ENCODE measurements around the gene LCP2. TPM values are rescaled to one million over a fixed set of nuclear protein-coding genes. Genes with fewer than 3 reads are reported as not detected.

Gene LCP2
- total RNA-seq, 8 experiments from 2014 or later: 0.25 to 3.3 (median 0.64) TPM; not detected in 1

DNA sequence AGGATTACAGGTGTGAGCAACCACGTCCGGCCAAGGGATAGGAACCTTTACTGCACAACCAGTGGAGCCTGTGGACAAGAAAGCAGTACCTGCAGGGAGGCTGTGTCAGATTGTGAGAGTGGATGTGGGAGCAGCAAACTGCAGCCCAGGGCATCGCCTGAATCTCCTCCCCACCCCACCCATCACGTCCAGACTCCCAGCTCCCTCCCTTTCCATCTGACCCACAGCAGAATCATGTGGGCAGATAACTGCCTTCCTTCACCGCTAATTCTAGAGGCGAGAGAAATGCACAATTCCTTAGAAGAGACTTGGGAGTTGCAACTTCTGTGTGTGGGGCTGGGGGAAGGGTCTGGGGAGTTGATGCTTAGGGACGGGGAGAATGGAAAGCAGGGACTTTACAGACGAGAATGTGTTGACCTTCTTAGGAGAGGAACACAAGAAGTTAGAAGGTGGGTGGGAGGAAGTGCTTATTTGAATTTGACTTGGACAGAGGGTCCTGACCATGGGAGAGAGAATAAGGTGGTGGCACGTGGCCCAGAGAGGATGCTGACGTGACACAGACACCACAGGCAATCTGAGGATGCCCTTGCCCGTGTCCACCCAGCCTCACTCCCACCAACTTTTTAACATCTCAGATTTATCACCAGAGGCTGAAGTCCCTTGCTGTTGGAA is 4.5 kb upstream of the LCP2 start:
- peaks cover 8 to 11% of the 10 kb centered on the region in 2 donors for H3K4me1 ChIP-seq (replicated peaks in 1 of 2)
- H3K4me3 ChIP-seq: no peak overlapping the region
- ATAC-seq (replicated peaks in 6 of 8): peak in 1 of 8 experiments; percentile 55
- WGBS, 10 experiments: 20 to 95% (median 88%) methylated on average over 1 to 4 of the region's 11 CpGs; no CpG with 5 or more reads in 5 of the 10 experiments
- in situ Hi-C loops (cut with MboI; ENCODE audit: low pct_unique_long_range_greater_than_20kb in 2 of 9, low sequenced_read_pairs in 9 of 9, unreplicated experiment in 9 of 9): no loop called here
- no peak overlapping the region for H3K27ac ChIP-seq

DNA sequence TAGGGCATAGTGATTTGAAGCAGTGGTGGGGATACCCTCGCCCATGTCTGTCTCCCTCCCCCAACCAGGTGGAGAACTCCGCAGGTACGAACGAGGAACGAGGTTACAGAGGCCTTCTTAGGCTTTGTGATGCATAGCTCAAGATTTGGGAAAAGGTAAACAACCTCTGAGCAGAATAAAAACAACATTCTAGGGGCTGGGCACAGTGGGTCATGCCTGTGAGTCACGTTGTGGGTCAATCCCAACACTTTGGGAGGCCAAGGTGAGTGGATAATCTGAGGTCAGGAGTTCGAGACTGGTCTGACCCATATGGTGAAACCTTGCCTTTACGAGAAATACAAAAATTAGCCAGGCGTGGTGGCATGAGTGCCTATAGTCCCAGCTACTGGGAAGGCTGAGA is 3.6 kb upstream of the LCP2 start:
- Histone ChIP-seq H3K4me3 (no peak overlapping the region), H3K27ac (no peak overlapping the region), H3K4me1 (replicated peaks in 1 of 2) (peaks cover 2 to 9% of the 10 kb centered on the region in 2 donors)
- 0 to 100% (median 71%) methylated on average over 1 to 8 of the region's 9 CpGs; no CpG with 5 or more reads in 2 of the 10 experiments for WGBS, 10 experiments
- ATAC-seq (replicated peaks in 6 of 8): no peak
- in situ Hi-C loops (cut with MboI; ENCODE audit: low pct_unique_long_range_greater_than_20kb in 2 of 9, low sequenced_read_pairs in 9 of 9, unreplicated experiment in 9 of 9): no loop called here

GRCh38 chr5:170300361-170301013 is 2.9 kb upstream of the LCP2 start:
- ATAC-seq (replicated peaks in 6 of 8): no peak
- WGBS, 10 experiments: 30 to 100% (median 100%) methylated on average over 1 to 4 of the region's 7 CpGs; no CpG with 5 or more reads in 4 of the 10 experiments
- H3K27ac ChIP-seq: no peak overlapping the region
- in situ Hi-C loops (cut with MboI; ENCODE audit: low pct_unique_long_range_greater_than_20kb in 2 of 9, low sequenced_read_pairs in 9 of 9, unreplicated experiment in 9 of 9): no loop called here
- peaks cover 2 to 9% of the 10 kb centered on the region in 2 donors for H3K4me1 ChIP-seq (replicated peaks in 1 of 2)
- H3K4me3 ChIP-seq: no peak overlapping the region

DNA sequence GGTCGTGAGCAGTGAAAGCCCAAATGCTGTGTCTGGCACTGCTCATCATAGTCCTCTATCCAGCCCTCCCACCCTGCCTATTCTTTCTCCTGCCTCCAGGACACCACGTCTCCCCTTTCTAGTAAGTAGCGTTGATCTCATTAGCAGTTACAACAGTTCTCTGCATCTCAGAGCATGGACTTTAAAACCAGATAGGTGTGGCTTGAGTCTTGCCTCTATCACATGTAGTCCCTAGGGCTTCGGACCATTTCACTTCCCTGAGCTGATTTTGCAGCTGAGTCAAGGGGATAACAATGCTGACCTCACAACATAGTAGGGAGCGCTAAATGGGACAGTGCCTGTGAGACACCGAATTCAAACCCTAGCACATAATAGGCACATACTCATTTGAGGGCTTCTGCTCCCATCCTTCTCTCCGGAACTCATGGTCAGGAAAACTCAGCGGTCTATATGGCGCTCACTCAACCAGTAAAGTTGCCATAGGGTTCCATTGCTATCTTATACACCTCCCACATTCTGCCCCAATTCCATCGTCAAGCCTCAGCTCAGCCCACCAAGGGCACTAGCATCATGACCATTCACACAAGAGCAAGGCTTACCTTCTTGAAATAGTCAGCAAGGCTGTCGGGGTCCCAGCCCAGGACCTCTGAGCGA is 515 bp downstream of the LCP2 start:
- in situ Hi-C loops (cut with MboI; ENCODE audit: low pct_unique_long_range_greater_than_20kb in 2 of 9, low sequenced_read_pairs in 9 of 9, unreplicated experiment in 9 of 9): no loop called here
- peaks cover 0 to 2% of the 10 kb centered on the region in 2 donors for H3K4me1 ChIP-seq (replicated peaks in 1 of 2)
- ATAC-seq (replicated peaks in 6 of 8): no peak
- H3K27ac ChIP-seq: no peak overlapping the region
- H3K4me3 ChIP-seq: no peak overlapping the region
- WGBS, 10 experiments: 33 to 94% (median 80%) methylated on average over 1 to 8 of the region's 12 CpGs; no CpG with 5 or more reads in 1 of the 10 experiments

DNA sequence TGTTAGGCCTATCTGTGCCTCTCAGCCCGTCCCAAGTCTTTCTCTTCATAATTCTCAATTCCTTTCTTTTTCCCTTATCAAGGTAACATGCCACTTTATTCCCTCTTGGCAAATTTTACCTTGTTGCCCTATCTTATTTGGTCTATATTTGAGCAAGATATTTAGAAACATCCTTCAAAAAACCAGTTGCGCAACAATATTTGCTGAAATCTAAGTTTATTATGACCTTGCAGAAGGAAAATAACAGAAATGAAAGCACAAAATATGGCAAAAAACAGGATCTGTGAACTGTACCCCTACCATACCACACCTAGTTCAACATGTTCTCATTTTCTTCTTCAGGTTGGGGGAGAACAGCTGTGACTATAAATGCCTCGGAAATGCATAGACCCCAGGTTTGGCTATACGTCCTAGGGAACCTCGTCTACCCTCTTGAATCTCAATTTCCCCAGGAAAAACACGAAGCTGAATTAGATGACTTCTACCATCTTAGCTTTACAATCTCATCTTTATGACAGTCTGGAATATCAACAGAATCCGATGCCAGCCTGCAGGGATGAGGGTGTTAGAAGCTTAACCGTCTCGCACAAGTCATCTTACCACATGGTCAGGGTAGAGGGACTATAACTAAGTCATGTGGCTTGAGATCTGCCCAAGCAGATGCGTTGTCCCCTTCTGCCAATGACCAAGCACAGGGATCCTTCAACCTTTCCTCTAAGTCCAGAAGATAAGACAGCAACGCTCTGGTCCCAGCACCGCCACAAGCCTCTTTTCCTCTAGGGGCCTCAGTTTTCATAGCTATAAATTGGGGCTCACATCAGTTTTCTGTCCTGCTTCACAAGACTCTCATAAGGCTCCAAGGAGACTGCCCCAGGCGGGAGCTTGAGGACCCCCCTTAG is 1.3 kb downstream of the LCP2 start:
- no peak for ATAC-seq (replicated peaks in 6 of 8)
- 47 to 97% (median 82%) methylated on average over 2 to 11 of the region's 13 CpGs for WGBS, 10 experiments
- Histone ChIP-seq H3K4me3 (no peak overlapping the region), H3K27ac (no peak overlapping the region), H3K4me1 (replicated peaks in 1 of 2) (peaks cover 0 to 2% of the 10 kb centered on the region in 2 donors)
- in situ Hi-C loops (cut with MboI; ENCODE audit: low pct_unique_long_range_greater_than_20kb in 2 of 9, low sequenced_read_pairs in 9 of 9, unreplicated experiment in 9 of 9): no loop called here

DNA sequence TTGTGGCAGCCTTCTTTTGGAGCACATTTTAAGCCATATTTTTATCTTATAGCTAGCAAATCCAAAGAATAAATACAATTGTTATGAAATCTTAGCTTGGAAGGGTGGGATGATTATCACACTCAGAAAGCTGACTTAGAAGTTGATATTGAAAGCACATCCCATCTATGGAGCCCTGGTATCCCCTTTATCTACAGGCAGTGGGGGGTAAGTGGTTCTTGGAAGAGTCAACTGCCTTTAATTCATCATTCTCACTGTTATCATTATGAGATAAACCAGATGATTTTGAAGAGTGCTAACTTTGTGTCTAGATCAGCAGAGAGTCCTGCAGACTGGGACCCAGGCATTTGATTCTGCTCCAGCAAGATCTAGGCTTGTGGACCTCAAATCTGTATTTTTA is 3.0 kb downstream of the LCP2 start:
- Histone ChIP-seq H3K27ac (no peak overlapping the region), H3K4me1 (replicated peaks in 1 of 2) (peaks cover 0 to 2% of the 10 kb centered on the region in 2 donors), H3K4me3 (no peak overlapping the region)
- in situ Hi-C loops (cut with MboI; ENCODE audit: low pct_unique_long_range_greater_than_20kb in 2 of 9, low sequenced_read_pairs in 9 of 9, unreplicated experiment in 9 of 9): no loop called here
- ATAC-seq (replicated peaks in 6 of 8): no peak

- no peak overlapping the region for H3K4me3 ChIP-seq
- in situ Hi-C loops (cut with MboI; ENCODE audit: low pct_unique_long_range_greater_than_20kb in 2 of 9, low sequenced_read_pairs in 9 of 9, unreplicated experiment in 9 of 9): no loop called here
- H3K27ac ChIP-seq: no peak overlapping the region
- WGBS, 10 experiments: 11 to 100% (median 76%) methylated on average over 2 to 3 of the region's 3 CpGs; no CpG with 5 or more reads in 1 of the 10 experiments
- no peak for ATAC-seq (replicated peaks in 6 of 8)
- no peaks in the 10 kb centered on the region for H3K4me1 ChIP-seq (replicated peaks in 1 of 2)
Observed at GRCh38 chr5:170294057-170294456, 3.5 kb downstream of the LCP2 start.

DNA sequence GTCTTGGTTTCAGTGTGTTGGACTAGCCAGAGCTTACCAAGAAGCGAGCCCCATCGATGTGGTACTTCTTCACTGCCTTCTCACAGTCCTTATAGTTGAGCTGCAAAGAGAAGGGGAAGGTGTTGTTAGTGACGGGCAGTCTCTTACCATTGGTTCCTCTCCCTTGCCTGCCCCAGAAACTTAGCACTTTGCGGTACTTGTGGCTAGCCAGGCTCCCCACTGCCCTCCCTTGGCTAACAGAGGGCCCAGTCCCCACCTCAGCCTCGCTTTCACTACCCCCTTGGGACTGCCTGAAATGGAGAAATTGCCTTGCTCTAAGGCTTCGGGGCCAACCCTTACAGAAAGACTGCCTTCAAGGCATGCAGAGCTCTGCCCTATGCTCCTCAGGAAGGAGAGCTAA is 4.3 kb downstream of the LCP2 start:
- ATAC-seq (replicated peaks in 6 of 8): no peak
- H3K4me1 ChIP-seq (replicated peaks in 1 of 2): no peaks in the 10 kb centered on the region
- no peak overlapping the region for H3K27ac ChIP-seq
- WGBS, 10 experiments: 13 to 92% (median 70%) methylated on average over 1 to 6 of the region's 6 CpGs; no CpG with 5 or more reads in 2 of the 10 experiments
- in situ Hi-C loops (cut with MboI; ENCODE audit: low pct_unique_long_range_greater_than_20kb in 2 of 9, low sequenced_read_pairs in 9 of 9, unreplicated experiment in 9 of 9): no loop called here
- H3K4me3 ChIP-seq: no peak overlapping the region

GRCh38 chr5:170292179-170293104 is 5.1 kb downstream of the LCP2 start:
- Histone ChIP-seq H3K4me3 (no peak overlapping the region), H3K4me1 (replicated peaks in 1 of 2) (no peaks in the 10 kb centered on the region), H3K27ac (no peak overlapping the region)
- in situ Hi-C loops (cut with MboI; ENCODE audit: low pct_unique_long_range_greater_than_20kb in 2 of 9, low sequenced_read_pairs in 9 of 9, unreplicated experiment in 9 of 9): no loop called here
- WGBS, 10 experiments: 0 to 96% (median 76%) methylated on average over 1 to 4 of the region's 4 CpGs; no CpG with 5 or more reads in 2 of the 10 experiments
- no peak for ATAC-seq (replicated peaks in 6 of 8)

DNA sequence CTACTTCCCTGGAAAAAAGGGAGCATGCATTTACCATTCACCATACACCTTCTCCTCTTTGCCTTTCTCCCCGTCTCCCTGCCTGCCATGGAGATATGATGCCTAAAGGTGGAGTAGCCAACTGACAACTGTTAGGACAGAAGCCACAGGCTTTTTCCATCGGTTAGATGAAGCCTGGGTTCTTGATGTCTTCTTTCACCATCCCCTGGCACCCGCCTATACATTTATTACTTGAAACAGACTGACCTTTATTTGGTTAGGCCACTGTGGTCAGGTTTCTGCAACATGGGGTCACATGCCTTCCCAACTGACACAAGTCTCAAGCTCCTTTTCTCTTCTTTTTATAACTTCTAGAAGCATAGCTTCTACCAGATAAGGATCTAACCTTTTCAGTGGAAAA is 7.1 kb downstream of the LCP2 start:
- Histone ChIP-seq H3K4me1 (replicated peaks in 1 of 2) (no peaks in the 10 kb centered on the region), H3K27ac (no peak overlapping the region), H3K4me3 (no peak overlapping the region)
- 0 to 73% (median 50%) methylated on average over 1 to 3 of the region's 3 CpGs; no CpG with 5 or more reads in 3 of the 10 experiments for WGBS, 10 experiments
- in situ Hi-C loops (cut with MboI; ENCODE audit: low pct_unique_long_range_greater_than_20kb in 2 of 9, low sequenced_read_pairs in 9 of 9, unreplicated experiment in 9 of 9): no loop called here
- ATAC-seq (replicated peaks in 6 of 8): no peak

DNA sequence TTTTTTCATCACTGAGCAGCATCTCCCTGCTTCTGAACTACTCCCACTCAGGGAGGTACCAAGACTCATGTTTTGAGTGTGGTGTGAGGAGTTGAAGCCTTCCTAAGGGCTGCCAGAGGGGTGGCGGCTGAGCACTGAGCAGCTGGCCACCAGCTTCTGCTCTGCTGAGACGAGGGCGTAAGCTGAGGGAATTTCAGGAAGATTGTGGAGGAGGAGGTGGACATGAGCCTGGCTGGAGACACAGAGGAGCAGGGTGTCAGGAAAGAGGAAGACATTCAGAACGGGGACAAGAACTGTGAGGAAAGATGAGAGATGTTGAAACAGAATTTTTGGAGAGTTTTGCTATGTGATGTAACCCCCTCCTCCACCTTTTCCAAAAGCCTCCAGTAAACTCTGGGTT is 7.8 kb downstream of the LCP2 start:
- 0 to 85% (median 10%) methylated on average over 2 to 4 of the region's 4 CpGs; no CpG with 5 or more reads in 3 of the 10 experiments for WGBS, 10 experiments
- in situ Hi-C loops (cut with MboI; ENCODE audit: low pct_unique_long_range_greater_than_20kb in 2 of 9, low sequenced_read_pairs in 9 of 9, unreplicated experiment in 9 of 9): no loop called here
- Histone ChIP-seq H3K27ac (no peak overlapping the region), H3K4me3 (no peak overlapping the region), H3K4me1 (replicated peaks in 1 of 2) (no peaks in the 10 kb centered on the region)
- ATAC-seq (replicated peaks in 6 of 8): peak in 2 of 8 experiments; percentile 26 to 90

DNA sequence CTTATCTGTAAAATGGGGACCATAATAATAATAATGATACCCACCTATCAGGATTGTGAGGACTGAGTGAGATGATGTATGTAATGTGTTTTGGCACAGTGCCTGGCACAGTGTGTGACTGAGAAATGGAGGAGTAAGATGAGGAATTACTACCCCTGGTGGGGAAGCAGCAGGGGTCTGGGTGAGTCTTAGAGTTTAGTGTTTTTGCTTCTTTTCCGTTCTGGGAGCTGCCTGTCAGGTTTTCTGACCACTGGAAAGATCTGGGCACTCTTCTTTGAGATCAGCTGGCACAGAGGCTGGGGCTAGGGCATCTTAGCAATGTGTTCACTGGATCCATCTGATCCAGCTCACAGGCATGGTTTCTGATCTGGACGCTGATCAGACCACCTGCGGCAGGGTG is 8.5 kb downstream of the LCP2 start:
- in situ Hi-C loops (cut with MboI; ENCODE audit: low pct_unique_long_range_greater_than_20kb in 2 of 9, low sequenced_read_pairs in 9 of 9, unreplicated experiment in 9 of 9): no loop called here
- no peak overlapping the region for H3K4me3 ChIP-seq

More for the DNA sequence above, 8.5 kb downstream of the LCP2 start:
- H3K4me1 ChIP-seq (replicated peaks in 1 of 2): no peaks in the 10 kb centered on the region
- peak in 1 of 8 experiments; percentile 41 for ATAC-seq (replicated peaks in 6 of 8)
- no peak overlapping the region for H3K27ac ChIP-seq
- WGBS, 10 experiments: 6 to 100% (median 69%) methylated on average over 1 to 3 of the region's 3 CpGs; no CpG with 5 or more reads in 2 of the 10 experiments
